ENCODE measurements around the gene ZNF275.
A peak's percentile ranks its signal among the peaks of the same experiment; 100 is the strongest.

The ZNF275 gene

GRCh38 chrX:153370293-153371055 is 36.5 kb downstream of the ZNF275 start:
- H3K36me3 ChIP-seq (replicated peaks) = no peaks in the 10 kb centered on the region
- H3K27me3 ChIP-seq (replicated peaks) = no peaks in the 10 kb centered on the region
- no peak for DNase-seq
- no peak for TF ChIP-seq CTCF (IDR thresholded peaks at IDR 0.05; ENCODE audit: low read depth, low read length, missing control alignments)
- H3K4me3 ChIP-seq (ENCODE audit: low read depth, low read length) = no peak overlapping the region
- H3K27ac ChIP-seq = no peak overlapping the region
- in situ Hi-C loops (cut with HindIII; ENCODE audit: low pct_ligation_motif_present, low sequenced_read_pairs) = no loop called here

GRCh38 chrX:153371256-153371655 is 37.3 kb downstream of the ZNF275 start:
- H3K36me3 ChIP-seq (replicated peaks) = no peaks in the 10 kb centered on the region
- DNase-seq = no peak
- no peak for TF ChIP-seq CTCF (IDR thresholded peaks at IDR 0.05; ENCODE audit: low read depth, low read length, missing control alignments)
- in situ Hi-C loops (cut with HindIII; ENCODE audit: low pct_ligation_motif_present, low sequenced_read_pairs) = no loop called here
- no peak overlapping the region for H3K27ac ChIP-seq
- no peak overlapping the region for H3K4me3 ChIP-seq (ENCODE audit: low read depth, low read length)
- no peaks in the 10 kb centered on the region for H3K27me3 ChIP-seq (replicated peaks)

GRCh38 chrX:153372949-153373348 is 39.0 kb downstream of the ZNF275 start:
- no peaks in the 10 kb centered on the region for H3K36me3 ChIP-seq (replicated peaks)
- no peaks in the 10 kb centered on the region for H3K27me3 ChIP-seq (replicated peaks)
- no peak for TF ChIP-seq CTCF (IDR thresholded peaks at IDR 0.05; ENCODE audit: low read depth, low read length, missing control alignments)
- no peak overlapping the region for H3K27ac ChIP-seq
- no peak overlapping the region for H3K4me3 ChIP-seq (ENCODE audit: low read depth, low read length)
- no peak for DNase-seq
- in situ Hi-C loops (cut with HindIII; ENCODE audit: low pct_ligation_motif_present, low sequenced_read_pairs) = no loop called here

- no peaks in the 10 kb centered on the region for H3K36me3 ChIP-seq (replicated peaks)
- H3K27me3 ChIP-seq (replicated peaks) = no peaks in the 10 kb centered on the region
- no peak overlapping the region for H3K4me3 ChIP-seq (ENCODE audit: low read depth, low read length)
- no peak overlapping the region for H3K27ac ChIP-seq
- in situ Hi-C loops (cut with HindIII; ENCODE audit: low pct_ligation_motif_present, low sequenced_read_pairs) = no loop called here
- no peak for DNase-seq
- TF ChIP-seq CTCF (IDR thresholded peaks at IDR 0.05; ENCODE audit: low read depth, low read length, missing control alignments) = peak; percentile 39
Measured at GRCh38 chrX:153374426-153374825, 40.5 kb downstream of the ZNF275 start.

GRCh38 chrX:153375571-153375970 is 41.6 kb downstream of the ZNF275 start:
- in situ Hi-C loops (cut with HindIII; ENCODE audit: low pct_ligation_motif_present, low sequenced_read_pairs) = no loop called here

More at GRCh38 chrX:153375571-153375970, 41.6 kb downstream of the ZNF275 start:
- no peaks in the 10 kb centered on the region for H3K27me3 ChIP-seq (replicated peaks)
- DNase-seq = no peak
- no peak overlapping the region for H3K27ac ChIP-seq
- no peak for TF ChIP-seq CTCF (IDR thresholded peaks at IDR 0.05; ENCODE audit: low read depth, low read length, missing control alignments)
- H3K4me3 ChIP-seq (ENCODE audit: low read depth, low read length) = no peak overlapping the region
- H3K36me3 ChIP-seq (replicated peaks) = no peaks in the 10 kb centered on the region

Data from brain microvascular endothelial cell (primary cell).